HL-60 (cell line): ENCODE data around the gene GPLD1.

Source experiments
- CTCF ChIP-seq: IDR thresholded peaks from one replicate; pipeline ENCODE4 v1.5.1; 2011; ENCODE audit warnings: low read length, control low read depth, inconsistent platforms; ENCODE audit not compliant: insufficient read depth
- GABPA ChIP-seq: IDR thresholded peaks from 2 replicates; pipeline ENCODE4 v1.6.1; 2012; ENCODE audit warnings: low read depth
- POLR2AphosphoS5 ChIP-seq: IDR thresholded peaks from 2 replicates; pipeline ENCODE4 v1.6.1; 2012; ENCODE audit warnings: low read depth
- REST ChIP-seq: IDR thresholded peaks from 2 replicates; pipeline ENCODE4 v1.6.1; 2012; ENCODE audit warnings: low read depth; ENCODE audit not compliant: insufficient replicate concordance

- TF ChIP-seq CTCF (no peak), REST (no peak), POLR2AphosphoS5 (peak; percentile 14; the same call in 1 of the 2 replicates), GABPA (no peak)
These were observed 5.7 kb upstream of the GPLD1 start, which contains the start of gene ALDH5A1 for GRCh38 chr6:24494821-24495795.
